CD4-positive, alpha-beta T cell (primary cell): ENCODE data around the gene DCUN1D2. TPM values are rescaled to one million over a fixed set of nuclear protein-coding genes. Genes with fewer than 3 reads are reported as not detected.

Source experiments
- ATAC-seq: fragments of 200-7000 bp; cut with Tn5 transposase; one replicate; pipeline ENCODE4 v1.10.0; 2022; ENCODE audit warnings: mild to moderate bottlenecking; ENCODE audit not compliant: poor library complexity
- CTCF ChIA-PET: fragments of 350-600 bp; sonication (Branson Sonifier 250); formaldehyde crosslinking; loops from one replicate; lab custom pipeline; 2021; ENCODE audit warnings: antibody characterized with exemption, inconsistent platforms; lab: Charles Lee
- POLR2A ChIA-PET: fragments of 350-600 bp; sonication (Branson Sonifier 250); formaldehyde crosslinking; loops from one replicate; lab custom pipeline; 2021; ENCODE audit warnings: antibody characterized with exemption, inconsistent platforms; lab: Charles Lee
- DNase-seq, 14 experiments: peaks; one replicate each; pipeline ENCODE4 v3.0.0-alpha.2; 2013 to 2020; ENCODE audit warnings: mixed read lengths in 2 of 14
- H3K27ac ChIP-seq, 2 donors: one replicate each; pipeline versions ENCODE4 v1.5.1 to v1.7.0; 2013; ENCODE audit warnings: low read length in 2 of 2, low read depth in 1 of 2, mild to moderate bottlenecking in 1 of 2
- H3K27me3 ChIP-seq, 2 experiments: 1 replicate in 1 of 2; 2 replicates in 1 of 2; pipeline versions ENCODE4 v1.6.1 to v1.7.0; 2013; ENCODE audit warnings: low read length in 2 of 2, control low read depth in 1 of 2, mild to moderate bottlenecking in 1 of 2, moderate library complexity in 1 of 2; ENCODE audit not compliant: insufficient read depth in 2 of 2, control insufficient read depth in 1 of 2
- H3K36me3 ChIP-seq: one replicate; pipeline ENCODE4 v1.6.1; 2013; ENCODE audit warnings: low read length, control low read depth; ENCODE audit not compliant: insufficient read depth
- H3K4me1 ChIP-seq: one replicate; pipeline ENCODE4 v1.6.1; 2013; ENCODE audit warnings: low read length, control low read depth; ENCODE audit not compliant: insufficient read depth
- H3K4me3 ChIP-seq: one replicate; pipeline ENCODE4 v1.5.1; 2013; ENCODE audit warnings: mild to moderate bottlenecking, low read length, moderate library complexity
- H3K9me3 ChIP-seq, 2 experiments: 1 replicate in 1 of 2; 2 replicates in 1 of 2; pipeline versions ENCODE4 v1.6.1 to v1.7.0; 2013; ENCODE audit warnings: low read length in 2 of 2, mild to moderate bottlenecking in 2 of 2, control low read depth in 1 of 2, moderate library complexity in 1 of 2; ENCODE audit not compliant: control insufficient read depth in 1 of 2, insufficient read depth in 1 of 2
- H3K27ac Mint-ChIP-seq: one replicate; pipeline ENCODE4 v1.8.0; 2020; ENCODE audit warnings: mixed read lengths
- H3K27me3 Mint-ChIP-seq: one replicate; pipeline ENCODE4 v1.8.0; 2021; ENCODE audit warnings: mixed read lengths
- H3K36me3 Mint-ChIP-seq: one replicate; pipeline ENCODE4 v1.8.0; 2021; ENCODE audit warnings: low read depth, mixed read lengths
- H3K4me1 Mint-ChIP-seq: one replicate; pipeline ENCODE4 v1.8.0; 2021; ENCODE audit warnings: low read depth, mixed read lengths
- H3K4me3 Mint-ChIP-seq: one replicate; pipeline ENCODE4 v1.8.0; 2020; ENCODE audit warnings: mild to moderate bottlenecking, mixed read lengths
- H3K9me3 Mint-ChIP-seq: one replicate; pipeline ENCODE4 v1.8.0; 2020; ENCODE audit warnings: mixed read lengths
- CTCF ChIP-seq: fragments of 200-600 bp; IDR thresholded peaks from one replicate; pipeline ENCODE4 v1.8.0; 2022; ENCODE audit warnings: antibody characterized with exemption, mild to moderate bottlenecking
- intact Hi-C, 2 experiments: fragments of 100-400 bp; cut with DNase I in 1 of 2; cut with micrococcal nuclease in 1 of 2; formaldehyde crosslinking; loops; one replicate each; pipeline versions ENCODE4 v1.15.1 to v1.9.0; 2023 to 2025; cut with DNase I, micrococcal nuclease
- total RNA-seq, 174 experiments: library from RNA in 2 of 174; stranded (reverse) in 2 of 174; gene quantifications; one replicate each; pipeline ENCODE4 v1.2.3 and lab custom pipeline; 2021 to 2026

The DCUN1D2 gene
- total RNA-seq, 2 experiments from 2014 or later, result 16.2 to 18.9 TPM

GRCh38 chr13:113491418-113491883 lies 940 bp upstream of the DCUN1D2 start:
- intact Hi-C loops, result loop anchor here in 1 of 2 experiments (2.0 to 10.0 kb wide), 3 partner anchors 194 to 337 kb away; partner anchors contain the start of genes CUL4A, LAMP1 and PCID2
- peaks cover 19% of the 10 kb centered on the region for H3K36me3 Mint-ChIP-seq
- POLR2A ChIA-PET, result no interaction called here
- H3K27me3 Mint-ChIP-seq, result no peaks in the 10 kb centered on the region
- H3K4me1 Mint-ChIP-seq, result peaks cover 76% of the 10 kb centered on the region
- peak overlapping the region; percentile 76 for H3K27ac Mint-ChIP-seq
- no peaks in the 10 kb centered on the region for H3K9me3 Mint-ChIP-seq
- Histone ChIP-seq H3K36me3 (peaks cover 10% of the 10 kb centered on the region), H3K4me1 (peaks cover 41% of the 10 kb centered on the region), H3K9me3 (no peaks in the 10 kb centered on the region), H3K27ac (no peak overlapping the region), H3K4me3 (peak overlapping the region; percentile 58), H3K27me3 (no peaks in the 10 kb centered on the region)
- no peak for TF ChIP-seq CTCF
- no peak for ATAC-seq
- CTCF ChIA-PET, result no interaction called here
- H3K4me3 Mint-ChIP-seq, result peak overlapping the region; percentile 90
- peak in 1 of 14 experiments; percentile 19 for DNase-seq

GRCh38 chr13:113489549-113490495 lies 689 bp downstream of the DCUN1D2 start:
- H3K27ac Mint-ChIP-seq, result peak overlapping the region; percentile 87
- intact Hi-C loops, result loop anchor here in 1 of 2 experiments (2.0 to 10.0 kb wide), 3 partner anchors 193 to 335 kb away; partner anchors contain the start of genes CUL4A, LAMP1 and PCID2
- TF ChIP-seq CTCF, result no peak
- peaks cover 32% of the 10 kb centered on the region for H3K4me1 ChIP-seq
- ATAC-seq (peak; percentile 57), DNase-seq (peak in 12 of 14 experiments; percentile 10 to 57 (median 22))
- peak overlapping the region; percentile 97 for H3K4me3 Mint-ChIP-seq
- H3K36me3 ChIP-seq, result no peaks in the 10 kb centered on the region
- H3K36me3 Mint-ChIP-seq, result peaks cover 7% of the 10 kb centered on the region
- peak overlapping the region; percentile 79 for H3K4me3 ChIP-seq
- H3K9me3 ChIP-seq, result no peaks in the 10 kb centered on the region
- no peak overlapping the region for H3K27ac ChIP-seq
- ChIA-PET POLR2A (interaction anchor here (0.7 to 1.6 kb wide), 4 partner anchors 8 to 440 kb away, joined by 3 to 5 read pairs (median 4); partner anchors contain the start of genes CUL4A and LAMP1), CTCF (no interaction called here)
- no peaks in the 10 kb centered on the region for H3K27me3 Mint-ChIP-seq
- H3K9me3 Mint-ChIP-seq, result no peaks in the 10 kb centered on the region
- H3K27me3 ChIP-seq, result no peaks in the 10 kb centered on the region
- peaks cover 62% of the 10 kb centered on the region for H3K4me1 Mint-ChIP-seq

- no peaks in the 10 kb centered on the region for H3K9me3 ChIP-seq
- H3K4me1 ChIP-seq, result peaks cover 32% of the 10 kb centered on the region
- DNase-seq (no peak), ATAC-seq (no peak)
- CTCF ChIA-PET, result no interaction called here
- no peak overlapping the region for H3K27ac Mint-ChIP-seq
- H3K27ac ChIP-seq, result no peak overlapping the region
- no peaks in the 10 kb centered on the region for H3K27me3 Mint-ChIP-seq
- H3K36me3 ChIP-seq, result no peaks in the 10 kb centered on the region
- intact Hi-C loops, result no loop called here
- peak overlapping the region; percentile 79 for H3K4me3 ChIP-seq
- H3K4me3 Mint-ChIP-seq, result peak overlapping the region; percentile 97
- no peaks in the 10 kb centered on the region for H3K9me3 Mint-ChIP-seq
- no peaks in the 10 kb centered on the region for H3K27me3 ChIP-seq
- peaks cover 7% of the 10 kb centered on the region for H3K36me3 Mint-ChIP-seq
- POLR2A ChIA-PET, result no interaction called here
- peaks cover 57% of the 10 kb centered on the region for H3K4me1 Mint-ChIP-seq
- TF ChIP-seq CTCF, result no peak
These were observed 1.4 kb downstream of the DCUN1D2 start for GRCh38 chr13:113489171-113489548.
